GM19238 (cell line): ENCODE measurements around the gene SCGB1A1.
"Not testable (repeated sequence)": the region's sequence is repeated elsewhere in the genome, so short reads cannot be mapped to it uniquely, and the experiment has no call there.

ENCODE experiments used
- DNase-seq: peaks from one replicate; pipeline ENCODE4 v3.0.0; 2011; ENCODE audit warnings: low spot score; ENCODE audit not compliant: insufficient read length

The SCGB1A1 gene

GRCh38 chr11:62418733-62419132 is at the start of gene SCGB1A1:
Gene SCGB1A1, plus strand, starts transcription at chr11:62419033. Its CDS starts 63 bp downstream, at chr11:62419096.
- DNase-seq: no peak

GRCh38 chr11:62370743-62371440 is 47.9 kb upstream of the SCGB1A1 start:
- DNase-seq: no peak

GRCh38 chr11:62372871-62373270 is 46.0 kb upstream of the SCGB1A1 start:
- no peak for DNase-seq

GRCh38 chr11:62373464-62374119 is 45.2 kb upstream of the SCGB1A1 start:
- DNase-seq: no peak

- DNase-seq: no peak
Measured at GRCh38 chr11:62374801-62375200, 44.0 kb upstream of the SCGB1A1 start.

- DNase-seq: not testable (repeated sequence)
Measured at GRCh38 chr11:62378459-62379063, 40.3 kb upstream of the SCGB1A1 start.

- DNase-seq: not testable (repeated sequence)
Measured at GRCh38 chr11:62379586-62379985, 39.2 kb upstream of the SCGB1A1 start.

GRCh38 chr11:62380821-62381245 is 38.0 kb upstream of the SCGB1A1 start:
- not testable (repeated sequence) for DNase-seq

- DNase-seq: no peak
Measured at GRCh38 chr11:62383822-62384221, 35.0 kb upstream of the SCGB1A1 start.

- DNase-seq: not testable (repeated sequence)
Measured at GRCh38 chr11:62386083-62386482, 32.8 kb upstream of the SCGB1A1 start.

- DNase-seq: no peak
Measured at GRCh38 chr11:62387381-62387780, 31.5 kb upstream of the SCGB1A1 start.

- no peak for DNase-seq
Measured at GRCh38 chr11:62388999-62389398, 29.8 kb upstream of the SCGB1A1 start.

GRCh38 chr11:62390237-62390636 is 28.6 kb upstream of the SCGB1A1 start:
- DNase-seq: no peak

- DNase-seq: no peak
Measured at GRCh38 chr11:62390722-62391121, 28.1 kb upstream of the SCGB1A1 start.

- DNase-seq: no peak
Measured at GRCh38 chr11:62391642-62392425, 27.0 kb upstream of the SCGB1A1 start.

GRCh38 chr11:62392506-62392905 is 26.3 kb upstream of the SCGB1A1 start:
- DNase-seq: no peak

- DNase-seq: no peak
Measured at GRCh38 chr11:62393061-62393611, 25.7 kb upstream of the SCGB1A1 start.

- no peak for DNase-seq
Measured at GRCh38 chr11:62393735-62394134, 25.1 kb upstream of the SCGB1A1 start.

GRCh38 chr11:62394825-62395538 is 23.9 kb upstream of the SCGB1A1 start:
- DNase-seq: peak; percentile 50

GRCh38 chr11:62395885-62396551 is 22.8 kb upstream of the SCGB1A1 start:
- DNase-seq: no peak
